Measurements from ENCODE around the gene OPTC. TPM values are rescaled to one million over a fixed set of nuclear protein-coding genes. Genes with fewer than 3 reads are reported as not detected.
A peak's percentile ranks its signal among the peaks of the same experiment; 100 is the strongest.

OPTC gene
- total and polyA plus RNA-seq, 2 of the 8 experiments (the other 6 are each of a cell fraction or from before 2014, with no cell fraction given), result 1.1 to 4.0 TPM

DNA sequence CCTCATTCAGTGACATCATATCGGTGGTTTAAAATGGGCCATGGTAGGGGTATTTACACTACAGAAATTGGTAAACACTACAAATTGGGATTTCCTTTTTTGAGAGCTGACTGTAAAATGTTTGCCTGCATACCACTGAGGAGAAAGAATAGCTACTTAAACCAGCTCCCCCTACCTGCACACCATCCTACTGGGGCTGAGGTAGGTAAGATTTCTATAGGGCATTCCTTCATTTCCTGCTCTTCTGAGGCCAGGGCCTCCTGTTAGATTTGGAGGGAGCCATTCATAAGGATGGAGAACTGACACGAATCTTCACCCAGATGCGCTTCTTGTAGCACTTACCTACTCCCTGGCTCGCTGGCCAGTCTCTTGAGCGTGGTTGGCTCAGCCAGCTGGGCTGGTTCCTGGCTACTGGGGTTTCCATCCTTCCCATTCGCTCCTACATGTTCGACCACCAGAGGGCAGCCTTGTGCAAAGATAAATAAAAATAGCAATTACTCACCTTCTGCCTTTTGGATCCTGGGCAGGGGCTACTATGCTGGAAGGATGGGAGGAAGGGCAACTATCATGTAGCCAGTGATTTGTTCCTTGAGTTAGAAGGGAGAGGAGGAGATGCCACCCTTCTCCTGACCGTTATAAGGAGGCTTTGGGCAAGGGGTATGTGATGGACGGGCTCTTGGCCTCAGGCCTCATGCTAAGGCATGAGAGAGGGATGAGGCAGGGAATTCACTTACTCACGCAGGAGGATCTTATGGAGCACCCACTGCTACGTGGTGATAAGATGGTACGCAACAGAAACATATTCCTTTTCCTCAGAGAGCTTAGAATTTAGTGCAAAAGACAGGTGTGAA, 10.7 kb downstream of the OPTC start:
- H2AK5ac ChIP-seq (ENCODE audit: low read depth, low read length), result peak overlapping the region; percentile 91
- DNase-seq (ENCODE audit: low read depth in 1 of 2, low spot score in 2 of 2) (peak in 1 of 2 experiments; percentile 90), FAIRE-seq (peak; percentile 92)
- H2BK12ac ChIP-seq (ENCODE audit: low read depth, low read length), result peak overlapping the region; percentile 65; the same call in 1 of the 2 replicates
- no peaks in the 10 kb centered on the region for H3K79me1 ChIP-seq (ENCODE audit: low read depth, low read length)
- no peak overlapping the region for H2BK20ac ChIP-seq (ENCODE audit: low read length)
- H4K5ac ChIP-seq (ENCODE audit: insufficient read length, low read depth, low read length), result no peak overlapping the region
- no peak overlapping the region for H3K56ac ChIP-seq (replicated peaks; ENCODE audit: insufficient read length, low read depth, low read length)
- H3K14ac ChIP-seq (ENCODE audit: insufficient read length), result no peak overlapping the region
- H3K9ac ChIP-seq (replicated peaks in 1 of 4; ENCODE audit: extremely low read depth in 1 of 4, low read depth in 3 of 4, low read length in 3 of 4), result no peak overlapping the region
- H3K4ac ChIP-seq (replicated peaks; ENCODE audit: insufficient read length, low read depth, low read length), result no peak overlapping the region
- H3K4me3 ChIP-seq (ENCODE audit: extremely low read depth in 1 of 4, insufficient read depth in 2 of 4, low read depth in 3 of 4, low read length in 4 of 4), result no peak overlapping the region
- no peak overlapping the region for H4K8ac ChIP-seq (ENCODE audit: extremely low read depth, insufficient read depth, low read length)
- peak overlapping the region in 1 of 2 experiments; percentile 32; a peak in 2 of 4 replicates for H3K4me2 ChIP-seq (ENCODE audit: insufficient read depth in 1 of 2, low read depth in 2 of 2, low read length in 2 of 2)
- H2BK120ac ChIP-seq (replicated peaks; ENCODE audit: low read depth, low read length), result no peak overlapping the region
- H3K79me2 ChIP-seq (ENCODE audit: control insufficient read depth in 1 of 2, insufficient read depth in 2 of 2, low read length in 2 of 2), result no peaks in the 10 kb centered on the region
- peak overlapping the region; percentile 89; the same call in 1 of the 2 replicates for H2AFZ ChIP-seq (ENCODE audit: low read length)
- ChIA-PET CTCF (ENCODE audit: partially characterized antibody) (interaction anchor here (0.7 to 9.0 kb wide), 53 partner anchors 10 to 464 kb away, joined by 3 to 162 read pairs (median 5); partner anchors contain the start of genes FMOD and OPTC), POLR2A (ENCODE audit: partially characterized antibody) (interaction anchor here (0.8 to 1.3 kb wide), 2 partner anchors 9 to 11 kb away, joined by 3 read pairs; partner anchors contain the start of gene OPTC)
- H3K9me3 ChIP-seq (ENCODE audit: insufficient read depth in 2 of 2, low read depth in 1 of 2, low read length in 1 of 2), result no peaks in the 10 kb centered on the region
- H3K27me3 ChIP-seq (replicated peaks in 1 of 4; ENCODE audit: control insufficient read depth in 3 of 4, extremely low read depth in 1 of 4, insufficient read depth in 3 of 4, low read length in 3 of 4), result no peaks in the 10 kb centered on the region
- H2BK15ac ChIP-seq (ENCODE audit: low read length), result peak overlapping the region; percentile 83; the same call in 1 of the 2 replicates
- H4K20me1 ChIP-seq (replicated peaks in 1 of 2; ENCODE audit: control insufficient read depth in 1 of 2, insufficient read depth in 2 of 2, low read length in 2 of 2), result no peaks in the 10 kb centered on the region
- H4K91ac ChIP-seq (replicated peaks; ENCODE audit: insufficient read length, low read length), result peak overlapping the region; percentile 45
- peaks cover 3% of the 10 kb centered on the region; the same call in 1 of the 2 replicates for H3K23me2 ChIP-seq (ENCODE audit: low read depth, low read length)
- peaks cover 2 to 17% (median 11%) of the 10 kb centered on the region in 4 experiments for H3K4me1 ChIP-seq (replicated peaks in 1 of 4; ENCODE audit: control insufficient read depth in 3 of 4, insufficient read depth in 4 of 4, low read length in 3 of 4)
- no peaks in the 10 kb centered on the region for H3K36me3 ChIP-seq (ENCODE audit: control insufficient read depth in 2 of 4, insufficient read depth in 4 of 4, low read length in 3 of 4)
- no peak overlapping the region for H2BK5ac ChIP-seq (ENCODE audit: low read depth, low read length)
- H3K23ac ChIP-seq (ENCODE audit: insufficient read length), result no peak overlapping the region
- H3K18ac ChIP-seq (ENCODE audit: extremely low read depth, low read length), result no peak overlapping the region
- 39% methylated on average over 12 of the region's 12 CpGs; no CpG with 5 or more reads in 1 of the 2 experiments for WGBS, 2 experiments (ENCODE audit: extremely low coverage in 1 of 2, insufficient coverage in 1 of 2, insufficient read length in 1 of 2, insufficient replicate concordance in 2 of 2, low coverage in 1 of 2, low lambda C conversion rate in 2 of 2, missing lambda C conversion rate in 1 of 2)
- no peak overlapping the region for H3K27ac ChIP-seq (ENCODE audit: low read depth, low read length)
- TF ChIP-seq RAD21 (IDR thresholded peaks at IDR 0.05 in 1 of 2, conservative IDR thresholded peaks at IDR 0.05 in 1 of 2; ENCODE audit: low read depth in 2 of 2, low read length in 2 of 2) (peak; percentile 94 to 95), GTF2F1 (IDR thresholded peaks at IDR 0.05; ENCODE audit: borderline replicate concordance, low read depth, low read length) (no peak), KDM1A (IDR thresholded peaks at IDR 0.05; ENCODE audit: borderline replicate concordance, low read length) (no peak), SRF (IDR thresholded peaks at IDR 0.05; ENCODE audit: low read depth, low read length) (no peak), SUZ12 (IDR thresholded peaks at IDR 0.05; ENCODE audit: low read length) (no peak), NRF1 (IDR thresholded peaks at IDR 0.05; ENCODE audit: low read depth, low read length) (no peak), BACH1 (IDR thresholded peaks at IDR 0.05; ENCODE audit: low read length) (no peak)
- TF ChIP-seq, protein P1, sequence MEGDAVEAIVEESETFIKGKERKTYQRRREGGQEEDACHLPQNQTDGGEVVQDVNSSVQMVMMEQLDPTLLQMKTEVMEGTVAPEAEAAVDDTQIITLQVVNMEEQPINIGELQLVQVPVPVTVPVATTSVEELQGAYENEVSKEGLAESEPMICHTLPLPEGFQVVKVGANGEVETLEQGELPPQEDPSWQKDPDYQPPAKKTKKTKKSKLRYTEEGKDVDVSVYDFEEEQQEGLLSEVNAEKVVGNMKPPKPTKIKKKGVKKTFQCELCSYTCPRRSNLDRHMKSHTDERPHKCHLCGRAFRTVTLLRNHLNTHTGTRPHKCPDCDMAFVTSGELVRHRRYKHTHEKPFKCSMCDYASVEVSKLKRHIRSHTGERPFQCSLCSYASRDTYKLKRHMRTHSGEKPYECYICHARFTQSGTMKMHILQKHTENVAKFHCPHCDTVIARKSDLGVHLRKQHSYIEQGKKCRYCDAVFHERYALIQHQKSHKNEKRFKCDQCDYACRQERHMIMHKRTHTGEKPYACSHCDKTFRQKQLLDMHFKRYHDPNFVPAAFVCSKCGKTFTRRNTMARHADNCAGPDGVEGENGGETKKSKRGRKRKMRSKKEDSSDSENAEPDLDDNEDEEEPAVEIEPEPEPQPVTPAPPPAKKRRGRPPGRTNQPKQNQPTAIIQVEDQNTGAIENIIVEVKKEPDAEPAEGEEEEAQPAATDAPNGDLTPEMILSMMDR (IDR thresholded peaks at IDR 0.05; ENCODE audit: control extremely low read depth in 1 of 3, insufficient read depth in 1 of 3, low read depth in 1 of 3, low read length in 3 of 3), result peak; percentile 60 to 87 (median 78)
